IPS DF 6.9 (cell line): ENCODE measurements around the gene GOLGA6L22.
"Not testable (repeated sequence)": the region's sequence is repeated elsewhere in the genome, so short reads cannot be mapped to it uniquely, and the experiment has no call there.

Experiments
- DNase-seq: peaks from one replicate; pipeline ENCODE4 v3.0.0-alpha.2; 2013; ENCODE audit warnings: low read depth, low spot score
- H3K27ac ChIP-seq: one replicate; pipeline ENCODE4 v1.5.1; 2013; ENCODE audit warnings: low read length, control low read depth
- H3K27me3 ChIP-seq: 2 replicates; pipeline ENCODE4 v1.6.1; 2013; ENCODE audit warnings: mild to moderate bottlenecking, low read length; ENCODE audit not compliant: control insufficient read depth, insufficient read depth
- H3K36me3 ChIP-seq: 2 replicates; pipeline ENCODE4 v1.6.1; 2013; ENCODE audit warnings: low read length; ENCODE audit not compliant: control insufficient read depth, insufficient read depth
- H3K4me1 ChIP-seq: 2 replicates; pipeline ENCODE4 v1.6.1; 2013; ENCODE audit warnings: low read length; ENCODE audit not compliant: control insufficient read depth, insufficient read depth
- H3K4me3 ChIP-seq: 2 replicates; pipeline ENCODE4 v1.5.1; 2013; ENCODE audit warnings: mild to moderate bottlenecking, low read length
- H3K9me3 ChIP-seq: 2 replicates; pipeline ENCODE4 v1.6.1; 2013; ENCODE audit warnings: low read length, inconsistent platforms; ENCODE audit not compliant: control insufficient read depth, insufficient read depth
- WGBS: extraction: QIAGEN DNeasy Blood & Tissue Kit; methylation state at CpG from one replicate; pipeline ENCODE4 v1.1.7; 2013; ENCODE audit warnings: mixed read lengths, missing lambda C conversion rate; ENCODE audit not compliant: insufficient read length, insufficient coverage; 5-methylcytosine and 5-hydroxymethylcytosine counted together

Gene GOLGA6L22

DNA sequence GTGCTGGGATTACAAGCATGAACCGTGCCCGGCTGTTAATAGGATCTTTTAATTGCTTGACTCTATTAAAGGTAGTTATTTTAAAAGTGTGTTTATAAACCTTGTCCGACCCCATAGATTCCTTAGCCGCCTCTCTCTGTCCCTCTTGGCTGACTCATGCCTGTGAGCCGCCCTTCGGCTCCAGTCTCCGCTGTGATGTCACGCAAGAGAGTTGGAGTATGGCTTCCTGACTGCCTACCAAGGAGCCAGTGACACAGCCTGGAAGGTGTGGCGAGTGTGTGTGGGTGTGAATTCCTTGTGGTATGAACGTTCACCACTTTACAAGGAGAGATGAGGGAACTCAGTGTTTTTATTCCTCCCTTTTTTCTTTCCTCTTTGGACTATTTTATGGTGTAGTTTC lies 43.6 kb downstream of the GOLGA6L22 start:
- WGBS: no CpG with 5 or more reads among the region's 10 CpGs
- not testable (repeated sequence) for H3K4me3 ChIP-seq, DNase-seq, H3K4me1 ChIP-seq, H3K27ac ChIP-seq, H3K27me3 ChIP-seq, H3K36me3 ChIP-seq, H3K9me3 ChIP-seq

DNA sequence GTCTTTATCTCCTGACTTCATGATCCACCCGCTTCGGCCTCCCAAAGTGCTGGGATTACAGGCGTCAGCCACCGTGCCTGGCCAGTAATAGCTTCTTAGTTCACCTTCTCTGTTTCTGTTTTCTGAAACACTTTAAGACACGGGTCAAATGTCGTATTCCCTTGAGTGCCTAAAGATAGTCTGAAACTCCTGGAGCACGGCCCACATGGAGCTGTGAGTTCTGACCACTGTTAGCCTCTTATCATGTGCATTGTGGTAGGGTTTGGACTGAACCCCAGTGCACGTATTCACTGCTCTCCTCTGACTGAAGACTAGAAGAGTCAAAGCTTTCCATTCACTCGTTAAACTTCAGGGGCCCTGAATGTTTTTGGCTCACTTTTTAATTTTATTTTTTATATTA lies 48.3 kb downstream of the GOLGA6L22 start:
- not testable (repeated sequence) for H3K4me3 ChIP-seq, H3K4me1 ChIP-seq, H3K27me3 ChIP-seq, H3K9me3 ChIP-seq, H3K36me3 ChIP-seq, DNase-seq, H3K27ac ChIP-seq
- no CpG with 5 or more reads among the region's 9 CpGs for WGBS

- not testable (repeated sequence) for H3K27me3 ChIP-seq, H3K9me3 ChIP-seq, H3K4me3 ChIP-seq, H3K27ac ChIP-seq, H3K4me1 ChIP-seq, DNase-seq, H3K36me3 ChIP-seq
- no CpG with 5 or more reads among the region's 15 CpGs for WGBS
Observed at GRCh38 chr15:22516140-22516539, 57.4 kb downstream of the GOLGA6L22 start.
